Measurements from ENCODE around the gene TCF12. TPM values are rescaled to one million over a fixed set of nuclear protein-coding genes. Genes with fewer than 3 reads are reported as not detected.
A peak's percentile ranks its signal among the peaks of the same experiment; 100 is the strongest.

The TCF12 gene
- total RNA-seq, 1 experiment from 2014 or later = 76.7 TPM

- H2BK15ac ChIP-seq (ENCODE audit: low read depth, low read length) = no peak overlapping the region
- no peak overlapping the region for H3K9ac ChIP-seq (ENCODE audit: extremely low read depth, insufficient read length, low read length)
- H3K36me3 Mint-ChIP-seq (ENCODE audit: insufficient read depth in 1 of 3, low read depth in 3 of 3) = no peaks in the 10 kb centered on the region
- H4K91ac ChIP-seq (ENCODE audit: insufficient read length, low read depth, low read length) = no peak overlapping the region
- H3K27ac ChIP-seq (ENCODE audit: insufficient read length, low read depth, low read length) = no peak overlapping the region
- no peaks in the 10 kb centered on the region for H3K9me3 Mint-ChIP-seq
- no peak overlapping the region for H2BK5ac ChIP-seq (ENCODE audit: insufficient read length, low read length)
- H3K4ac ChIP-seq (ENCODE audit: low read depth, low read length) = no peak overlapping the region
- no peak overlapping the region for H2AK5ac ChIP-seq (ENCODE audit: insufficient read length, low read length)
- no peak for DNase-seq
- no peaks in the 10 kb centered on the region for H3K9me3 ChIP-seq (ENCODE audit: control insufficient read depth, low read depth, low read length)
- H4K8ac ChIP-seq (replicated peaks; ENCODE audit: insufficient read length, low read depth, low read length) = no peak overlapping the region
- H4K5ac ChIP-seq (ENCODE audit: insufficient read length, low read depth, low read length) = no peak overlapping the region
- H2BK20ac ChIP-seq (ENCODE audit: low read depth, low read length, poor library complexity, severe bottlenecking) = no peak overlapping the region
- H3K18ac ChIP-seq (ENCODE audit: insufficient read length, low read depth, low read length) = no peak overlapping the region
- no peaks in the 10 kb centered on the region for H3K27me3 ChIP-seq (ENCODE audit: insufficient read depth, low read length)
- no peaks in the 10 kb centered on the region for H3K79me1 ChIP-seq (ENCODE audit: insufficient read depth, low read depth, low read length, poor library complexity, severe bottlenecking)
- H3K56ac ChIP-seq (ENCODE audit: insufficient read length, low read depth, low read length) = no peak overlapping the region
- peak; percentile 76 for TF ChIP-seq CTCF (conservative IDR thresholded peaks at IDR 0.05)
- H3K23me2 ChIP-seq (ENCODE audit: insufficient read length, low read depth, low read length, poor library complexity, severe bottlenecking) = no peaks in the 10 kb centered on the region
- no peaks in the 10 kb centered on the region for H4K20me1 ChIP-seq (ENCODE audit: control insufficient read depth, insufficient read depth, insufficient read length)
- no peak overlapping the region for H3K23ac ChIP-seq (ENCODE audit: insufficient read length, low read depth, low read length)
- H3K4me1 ChIP-seq (ENCODE audit: insufficient read depth, low read length) = peaks cover 2% of the 10 kb centered on the region; the same call in 1 of the 2 replicates
- H2AFZ ChIP-seq (ENCODE audit: low read length) = no peak overlapping the region
- H3K27me3 Mint-ChIP-seq (ENCODE audit: low read depth) = no peaks in the 10 kb centered on the region
- no CpG with 5 or more reads among the region's 3 CpGs for WGBS (ENCODE audit: extremely low coverage, insufficient read length, low lambda C conversion rate)
- H3K4me3 Mint-ChIP-seq = no peak overlapping the region
- no peaks in the 10 kb centered on the region for H3K79me2 ChIP-seq (ENCODE audit: insufficient read depth, low read length)
- H3K4me2 ChIP-seq (ENCODE audit: insufficient read depth, insufficient read length, low read length) = no peak overlapping the region
- no peak overlapping the region for H3K27ac Mint-ChIP-seq
- no peak overlapping the region for H3K14ac ChIP-seq (ENCODE audit: insufficient read depth, low read length)
- H2BK120ac ChIP-seq (ENCODE audit: low read depth, low read length, poor library complexity, severe bottlenecking) = no peak overlapping the region
- H3T11ph ChIP-seq (ENCODE audit: low read length) = no peak overlapping the region
- no peak overlapping the region for H2BK12ac ChIP-seq (ENCODE audit: insufficient read length, low read depth, low read length)
- peaks cover 8% of the 10 kb centered on the region in 2 experiments for H3K4me1 Mint-ChIP-seq
These were observed 48.9 kb upstream of the TCF12 start for GRCh38 chr15:56869573-56869972.

Measured in H9 (cell line).